ENCODE measurements around the gene SYNJ2.
A peak's percentile ranks its signal among the peaks of the same experiment; 100 is the strongest.

Gene SYNJ2

GRCh38 chr6:158010591-158011477, 29.2 kb downstream of the SYNJ2 start:
- no peak for DNase-seq (ENCODE audit: insufficient read length, low spot score)
- peak; percentile 76 for FAIRE-seq
- TF ChIP-seq PAX5 (IDR thresholded peaks at IDR 0.05; ENCODE audit: insufficient read depth, low read length, severe bottlenecking) (no peak), POU2F2 (IDR thresholded peaks at IDR 0.05; ENCODE audit: low read depth, low read length) (no peak), POLR2A (IDR thresholded peaks at IDR 0.05; ENCODE audit: low read depth, low read length) (no peak), SPI1 (IDR thresholded peaks at IDR 0.05; ENCODE audit: low read depth, low read length) (no peak), TAF1 (IDR thresholded peaks at IDR 0.05; ENCODE audit: low read depth, low read length) (no peak), POLR2AphosphoS5 (IDR thresholded peaks at IDR 0.05; ENCODE audit: low read depth, low read length) (no peak)

- no peak for DNase-seq (ENCODE audit: insufficient read length, low spot score)
- TF ChIP-seq SPI1 (IDR thresholded peaks at IDR 0.05; ENCODE audit: low read depth, low read length) (no peak), POU2F2 (IDR thresholded peaks at IDR 0.05; ENCODE audit: low read depth, low read length) (no peak), PAX5 (IDR thresholded peaks at IDR 0.05; ENCODE audit: insufficient read depth, low read length, severe bottlenecking) (no peak), TAF1 (IDR thresholded peaks at IDR 0.05; ENCODE audit: low read depth, low read length) (no peak), POLR2A (IDR thresholded peaks at IDR 0.05; ENCODE audit: low read depth, low read length) (no peak), POLR2AphosphoS5 (IDR thresholded peaks at IDR 0.05; ENCODE audit: low read depth, low read length) (no peak)
- FAIRE-seq = no peak
These were observed 29.8 kb downstream of the SYNJ2 start for GRCh38 chr6:158011478-158011920.

DNA sequence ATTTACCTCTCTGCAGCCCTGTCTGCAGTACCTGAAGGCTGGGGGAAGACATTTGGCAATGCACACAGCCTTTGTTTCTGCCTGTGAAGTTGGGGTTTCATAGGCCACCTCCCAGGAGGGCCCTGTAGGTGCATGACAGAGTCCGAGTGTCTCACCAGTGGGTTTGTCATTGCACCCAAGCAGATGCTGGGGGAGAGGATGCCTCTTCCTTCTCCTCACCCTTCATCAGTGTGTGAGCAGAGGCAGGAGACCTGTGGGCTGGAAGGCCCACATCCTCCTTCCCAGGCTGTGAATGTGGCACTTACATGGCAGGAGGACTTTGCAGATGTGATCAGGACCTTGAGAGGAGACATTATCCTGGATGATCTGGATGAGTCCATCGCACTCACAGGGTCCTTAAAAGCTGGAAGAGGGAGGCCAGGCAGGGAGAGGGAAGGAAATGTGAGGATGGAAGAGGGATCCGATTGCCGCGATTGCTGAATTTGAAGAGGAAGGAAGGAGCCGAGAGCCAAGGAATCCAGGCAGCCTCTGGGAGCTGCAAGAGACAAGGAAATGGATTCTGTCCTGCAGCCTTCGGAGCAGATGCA, 30.4 kb downstream of the SYNJ2 start:
- no peak for DNase-seq (ENCODE audit: insufficient read length, low spot score)
- no peak for FAIRE-seq
- TF ChIP-seq POLR2A (IDR thresholded peaks at IDR 0.05; ENCODE audit: low read depth, low read length) (no peak), SPI1 (IDR thresholded peaks at IDR 0.05; ENCODE audit: low read depth, low read length) (no peak), PAX5 (IDR thresholded peaks at IDR 0.05; ENCODE audit: insufficient read depth, low read length, severe bottlenecking) (no peak), POU2F2 (IDR thresholded peaks at IDR 0.05; ENCODE audit: low read depth, low read length) (no peak), POLR2AphosphoS5 (IDR thresholded peaks at IDR 0.05; ENCODE audit: low read depth, low read length) (no peak), TAF1 (IDR thresholded peaks at IDR 0.05; ENCODE audit: low read depth, low read length) (no peak)

DNA sequence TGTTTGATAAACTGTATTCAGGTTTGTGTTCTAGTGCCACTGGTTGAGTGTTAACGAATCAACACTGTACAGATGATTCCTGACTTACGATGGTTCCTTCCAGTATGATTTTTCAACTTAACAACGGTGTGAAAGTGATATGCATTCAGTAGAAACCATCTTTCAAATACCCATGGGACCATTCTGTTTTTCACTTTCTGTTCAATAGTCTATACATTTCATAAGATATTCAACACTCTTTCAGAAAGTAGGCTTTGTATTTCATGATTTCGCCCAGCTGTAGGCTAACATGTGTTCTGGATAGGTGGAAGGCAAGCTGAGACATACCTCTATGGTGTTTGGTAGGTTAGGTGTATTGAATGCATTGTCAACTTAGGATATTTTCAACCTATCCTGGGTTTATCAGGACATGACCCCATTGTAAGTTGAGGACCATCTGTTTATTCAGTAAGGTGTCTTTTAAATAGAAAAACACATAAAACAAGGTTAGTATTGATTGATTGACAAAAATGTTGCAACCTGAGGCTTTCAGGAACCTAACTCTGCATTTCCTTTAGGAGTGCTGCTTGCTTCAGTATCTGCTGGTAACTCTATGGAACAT, 32.3 kb downstream of the SYNJ2 start:
- FAIRE-seq (peak; percentile 76), DNase-seq (ENCODE audit: insufficient read length, low spot score) (no peak)
- TF ChIP-seq SPI1 (IDR thresholded peaks at IDR 0.05; ENCODE audit: low read depth, low read length) (no peak), PAX5 (IDR thresholded peaks at IDR 0.05; ENCODE audit: insufficient read depth, low read length, severe bottlenecking) (no peak), POU2F2 (IDR thresholded peaks at IDR 0.05; ENCODE audit: low read depth, low read length) (no peak), POLR2A (IDR thresholded peaks at IDR 0.05; ENCODE audit: low read depth, low read length) (no peak), POLR2AphosphoS5 (IDR thresholded peaks at IDR 0.05; ENCODE audit: low read depth, low read length) (no peak), TAF1 (IDR thresholded peaks at IDR 0.05; ENCODE audit: low read depth, low read length) (no peak)

GRCh38 chr6:158014505-158015187, 33.0 kb downstream of the SYNJ2 start:
- DNase-seq (ENCODE audit: insufficient read length, low spot score) (no peak), FAIRE-seq (no peak)
- no peak for TF ChIP-seq POU2F2 (IDR thresholded peaks at IDR 0.05; ENCODE audit: low read depth, low read length)
- TF ChIP-seq TAF1 (IDR thresholded peaks at IDR 0.05; ENCODE audit: low read depth, low read length) = no peak
- TF ChIP-seq SPI1 (IDR thresholded peaks at IDR 0.05; ENCODE audit: low read depth, low read length) = no peak
- no peak for TF ChIP-seq POLR2A (IDR thresholded peaks at IDR 0.05; ENCODE audit: low read depth, low read length)
- no peak for TF ChIP-seq PAX5 (IDR thresholded peaks at IDR 0.05; ENCODE audit: insufficient read depth, low read length, severe bottlenecking)
- no peak for TF ChIP-seq POLR2AphosphoS5 (IDR thresholded peaks at IDR 0.05; ENCODE audit: low read depth, low read length)

- no peak for TF ChIP-seq POLR2AphosphoS5 (IDR thresholded peaks at IDR 0.05; ENCODE audit: low read depth, low read length)
- no peak for TF ChIP-seq POU2F2 (IDR thresholded peaks at IDR 0.05; ENCODE audit: low read depth, low read length)
- no peak for TF ChIP-seq PAX5 (IDR thresholded peaks at IDR 0.05; ENCODE audit: insufficient read depth, low read length, severe bottlenecking)
- TF ChIP-seq POLR2A (IDR thresholded peaks at IDR 0.05; ENCODE audit: low read depth, low read length) = no peak
- TF ChIP-seq TAF1 (IDR thresholded peaks at IDR 0.05; ENCODE audit: low read depth, low read length) = no peak
- TF ChIP-seq SPI1 (IDR thresholded peaks at IDR 0.05; ENCODE audit: low read depth, low read length) = no peak
- no peak for DNase-seq (ENCODE audit: insufficient read length, low spot score)
- no peak for FAIRE-seq
These were observed 33.5 kb downstream of the SYNJ2 start for GRCh38 chr6:158015188-158015506.

- FAIRE-seq = no peak
- TF ChIP-seq POLR2A (IDR thresholded peaks at IDR 0.05; ENCODE audit: low read depth, low read length) (no peak), SPI1 (IDR thresholded peaks at IDR 0.05; ENCODE audit: low read depth, low read length) (no peak), TAF1 (IDR thresholded peaks at IDR 0.05; ENCODE audit: low read depth, low read length) (no peak), POU2F2 (IDR thresholded peaks at IDR 0.05; ENCODE audit: low read depth, low read length) (no peak), PAX5 (IDR thresholded peaks at IDR 0.05; ENCODE audit: insufficient read depth, low read length, severe bottlenecking) (no peak), POLR2AphosphoS5 (IDR thresholded peaks at IDR 0.05; ENCODE audit: low read depth, low read length) (no peak)
- no peak for DNase-seq (ENCODE audit: insufficient read length, low spot score)
These were observed 35.1 kb downstream of the SYNJ2 start for GRCh38 chr6:158016571-158017383.

DNA sequence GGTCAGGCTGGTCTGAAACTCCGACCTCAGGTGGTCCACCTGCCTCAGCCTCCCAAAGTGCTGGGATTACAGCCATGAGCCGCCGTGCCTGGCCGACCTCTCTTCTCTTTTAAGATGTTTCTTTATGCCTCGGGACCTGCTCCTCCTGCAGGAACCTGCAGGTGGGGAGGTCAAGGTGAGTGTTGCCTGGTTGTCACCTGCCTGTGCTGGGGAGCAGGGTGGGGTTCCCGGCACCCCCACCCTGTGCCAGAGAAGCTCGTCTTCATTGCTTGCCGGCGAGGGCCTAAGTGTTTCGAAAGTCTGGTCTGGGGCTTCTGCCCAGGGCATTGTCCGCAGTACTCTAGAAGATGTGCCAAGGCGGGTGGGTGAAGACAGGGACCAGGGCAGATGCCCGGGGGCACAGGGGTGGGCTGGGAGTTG, 36.0 kb downstream of the SYNJ2 start:
- DNase-seq (ENCODE audit: insufficient read length, low spot score) (no peak), FAIRE-seq (no peak)
- TF ChIP-seq TAF1 (IDR thresholded peaks at IDR 0.05; ENCODE audit: low read depth, low read length) (no peak), POLR2AphosphoS5 (IDR thresholded peaks at IDR 0.05; ENCODE audit: low read depth, low read length) (no peak), POU2F2 (IDR thresholded peaks at IDR 0.05; ENCODE audit: low read depth, low read length) (no peak), PAX5 (IDR thresholded peaks at IDR 0.05; ENCODE audit: insufficient read depth, low read length, severe bottlenecking) (no peak), SPI1 (IDR thresholded peaks at IDR 0.05; ENCODE audit: low read depth, low read length) (no peak), POLR2A (IDR thresholded peaks at IDR 0.05; ENCODE audit: low read depth, low read length) (no peak)

All from GM12891 (cell line).